Heart right ventricle (tissue), 16 donors: ENCODE data around the gene POLE. TPM values are rescaled to one million over a fixed set of nuclear protein-coding genes. Genes with fewer than 3 reads are reported as not detected.

Source experiments
- ATAC-seq, 8 donors: fragments of 200-7000 bp; cut with Tn5 transposase; one replicate each; pipeline ENCODE4 v1.9.1; 2020; ENCODE audit warnings: mild to moderate bottlenecking in 8 of 8, moderate library complexity in 8 of 8, moderate number of reproducible peaks in 1 of 8
- DNase-seq, 2 donors: peaks; one replicate each; pipeline ENCODE4 v3.0.0-alpha.2; 2020
- H3K27ac ChIP-seq, 10 donors: fragments of 200-600 bp; sonication (generic) in 2 of 10; one replicate each; pipeline versions ENCODE4 v1.5.0 to v1.8.0; 2020 to 2022; ENCODE audit warnings: mild to moderate bottlenecking in 3 of 10
- H3K27me3 ChIP-seq, 7 donors: fragments of 200-600 bp; one replicate each; pipeline ENCODE4 v1.8.0; 2021 to 2022; ENCODE audit warnings: mild to moderate bottlenecking in 2 of 7
- H3K36me3 ChIP-seq, 9 donors: fragments of 200-600 bp; sonication (generic) in 1 of 9; one replicate each; pipeline versions ENCODE4 v1.5.0 to v1.8.0; 2020 to 2022; ENCODE audit warnings: mild to moderate bottlenecking in 2 of 9
- H3K4me1 ChIP-seq, 9 donors: fragments of 200-600 bp; sonication (generic) in 1 of 9; one replicate each; pipeline versions ENCODE4 v1.5.0 to v1.8.0; 2020 to 2022; ENCODE audit warnings: mild to moderate bottlenecking in 4 of 9
- H3K4me3 ChIP-seq, 10 donors: fragments of 200-600 bp; sonication (generic) in 2 of 10; one replicate each; pipeline versions ENCODE4 v1.5.0 to v1.8.0; 2020 to 2022; ENCODE audit warnings: mild to moderate bottlenecking in 7 of 10, moderate library complexity in 2 of 10
- H3K9me3 ChIP-seq, 11 donors: fragments of 200-600 bp in 10 of 11; sonication (generic) in 2 of 11; one replicate each; pipeline versions ENCODE4 v1.5.0 to v1.8.0; 2013 to 2022; ENCODE audit warnings: mild to moderate bottlenecking in 2 of 11, control low read depth in 1 of 11, moderate library complexity in 1 of 11
- WGBS, 2 donors: extraction: QIAGEN DNeasy Blood & Tissue Kit; methylation state at CpG; one replicate each; pipeline ENCODE4 v1.1.7; 2013; ENCODE audit warnings: inconsistent platforms in 1 of 2; 5-methylcytosine and 5-hydroxymethylcytosine counted together
- intact Hi-C, 10 donors: fragments of 100-400 bp; cut with DNase I; formaldehyde crosslinking; loops; one replicate each; pipeline versions ENCODE4 v1.11.1 to v1.14.2; 2022
- polyA plus RNA-seq, 2 donors: library from polyadenylated mRNA; stranded (reverse); fragments of 200-250 nt; gene quantifications; one replicate each; pipeline ENCODE4 v1.2.3, GENCODE V29; 2013
- total RNA-seq, 10 donors: library from RNA; stranded (reverse); fragmentation: NEBNext Ultra II Directional in 3 of 10; extraction: Animal tissue kit (Norgen Biotek cat#: 25700) in 3 of 10; gene quantifications; one replicate each; pipeline versions ENCODE4 v1.2.1 to v1.2.4, GENCODE V29; 2021 to 2023
- TF ChIP-seq, protein P1 (sequence below), 9 donors: fragments of 200-600 bp; sonication (generic) in 2 of 9; IDR thresholded peaks; one replicate each; pipeline versions ENCODE4 v1.5.0 to v1.8.0; 2021 to 2022; ENCODE audit warnings: antibody characterized with exemption in 9 of 9, mild to moderate bottlenecking in 5 of 9, moderate library complexity in 1 of 9
- donor health status: Arrhythmogenic right ventricular cardiomyopathy.
- donor health status: ischemic (EF 13 %, LVEDD 7.1; RV severe dilation, severe dysfunction).
- donor health status: healthy with polysubstance abuse.
- donor health status: DM: no; HTN: yes; CAD: no.
- donor health status: DM: no; HTN: no; CAD: no.
- donor health status: ischemic (EF 25% LVEDD 6.9; RV normal size, moderate dysfunction).
- donor health status: ischemic (EF 25% LVEDD 5.7; RV mildly dilated, moderate dysfunction).
- donor health status: healthy.
- donor health status: DM: yes; HTN: yes; CAD: no.
- donor health status: Ischemic cardiomyopathy.
- donor health status: ischemic (EF 35%, LVEDD 5.7; RV mildly dilated, moderate dysfunction).
- donor health status: nonischemic (EF 11% LVEDD 7.7; RV severe dilation, severe dysfunction).
- donor health status: DM: yes; HTN: yes; CAD: no.
- donor health status: PGD.
- donor health status: ischemic (EF 29% LVEDD 5.4; RV normal size, mild dysfunction).
- donor health status: nonischemic (EF 23%, LVEDD 6.1; RV moderate dilation, normal function).

POLE gene
- total and polyA plus RNA-seq, 12 donors: 6.8 to 25.8 (median 9.9) TPM

- Histone ChIP-seq H3K9me3 (no peaks in the 10 kb centered on the region), H3K4me3 (no peak overlapping the region), H3K36me3 (peaks cover 0 to 73% (median 12%) of the 10 kb centered on the region in 9 donors), H3K4me1 (no peaks in the 10 kb centered on the region), H3K27me3 (no peaks in the 10 kb centered on the region), H3K27ac (no peak overlapping the region)
- WGBS, 2 donors: 76 to 85% methylated on average over 12 of the region's 12 CpGs
- intact Hi-C loops: no loop called here
- no peak for DNase-seq
- peak in 1 of 8 donors; percentile 56 for ATAC-seq
- TF ChIP-seq, protein P1, sequence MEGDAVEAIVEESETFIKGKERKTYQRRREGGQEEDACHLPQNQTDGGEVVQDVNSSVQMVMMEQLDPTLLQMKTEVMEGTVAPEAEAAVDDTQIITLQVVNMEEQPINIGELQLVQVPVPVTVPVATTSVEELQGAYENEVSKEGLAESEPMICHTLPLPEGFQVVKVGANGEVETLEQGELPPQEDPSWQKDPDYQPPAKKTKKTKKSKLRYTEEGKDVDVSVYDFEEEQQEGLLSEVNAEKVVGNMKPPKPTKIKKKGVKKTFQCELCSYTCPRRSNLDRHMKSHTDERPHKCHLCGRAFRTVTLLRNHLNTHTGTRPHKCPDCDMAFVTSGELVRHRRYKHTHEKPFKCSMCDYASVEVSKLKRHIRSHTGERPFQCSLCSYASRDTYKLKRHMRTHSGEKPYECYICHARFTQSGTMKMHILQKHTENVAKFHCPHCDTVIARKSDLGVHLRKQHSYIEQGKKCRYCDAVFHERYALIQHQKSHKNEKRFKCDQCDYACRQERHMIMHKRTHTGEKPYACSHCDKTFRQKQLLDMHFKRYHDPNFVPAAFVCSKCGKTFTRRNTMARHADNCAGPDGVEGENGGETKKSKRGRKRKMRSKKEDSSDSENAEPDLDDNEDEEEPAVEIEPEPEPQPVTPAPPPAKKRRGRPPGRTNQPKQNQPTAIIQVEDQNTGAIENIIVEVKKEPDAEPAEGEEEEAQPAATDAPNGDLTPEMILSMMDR (IDR thresholded peaks at IDR 0.05): no peak
Observed at GRCh38 chr12:132579744-132580143, 107.4 kb downstream of the POLE start.

DNA sequence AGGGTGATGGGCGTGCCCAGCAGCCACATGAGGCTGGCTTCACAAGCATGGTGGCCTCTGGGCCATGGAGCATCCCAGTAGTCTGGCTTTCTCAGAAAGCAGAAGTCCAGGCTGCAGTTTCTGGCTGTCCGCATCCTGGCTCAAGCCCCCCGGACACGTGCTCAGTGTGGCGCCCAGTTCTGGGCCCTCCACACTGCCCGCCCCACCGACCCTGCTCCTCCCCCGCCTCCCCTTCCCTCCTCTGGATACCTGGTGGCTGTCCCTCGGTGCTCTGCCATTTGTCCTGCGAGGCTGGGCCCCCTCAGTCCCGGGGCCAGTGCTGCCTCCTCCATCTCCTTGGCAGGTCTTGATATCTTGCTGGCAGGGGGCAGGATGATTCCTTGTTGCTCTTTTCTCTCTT is 108.3 kb downstream of the POLE start:
- DNase-seq (no peak), ATAC-seq (no peak)
- no peaks in the 10 kb centered on the region for H3K4me1 ChIP-seq
- 79 to 89% methylated on average over 11 of the region's 11 CpGs for WGBS, 2 donors
- no peak overlapping the region for H3K27ac ChIP-seq
- no peak overlapping the region for H3K4me3 ChIP-seq
- H3K27me3 ChIP-seq: no peaks in the 10 kb centered on the region
- intact Hi-C loops: no loop called here
- no peaks in the 10 kb centered on the region for H3K9me3 ChIP-seq
- TF ChIP-seq, protein P1 (IDR thresholded peaks at IDR 0.05): no peak
- peaks cover 4 to 73% (median 15%) of the 10 kb centered on the region in 9 donors for H3K36me3 ChIP-seq

DNA sequence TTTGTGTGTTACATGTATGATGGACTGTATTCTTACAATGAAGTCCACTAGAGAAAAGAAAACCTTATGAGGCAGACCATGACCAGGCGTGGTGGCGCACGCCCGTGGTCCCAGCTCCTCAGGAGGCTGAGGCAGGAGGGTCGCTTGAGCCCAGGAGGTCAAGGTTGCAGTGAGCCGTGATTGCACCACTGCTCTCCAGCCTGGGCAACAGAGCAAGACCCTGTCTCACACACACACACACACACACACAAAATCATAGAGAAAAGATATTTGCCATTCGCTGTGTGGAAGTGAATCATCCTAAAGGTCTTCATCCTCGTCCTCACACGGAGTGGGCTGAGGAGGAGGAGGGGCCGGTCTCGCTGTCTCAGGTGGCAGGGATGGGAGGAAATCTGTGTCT is 109.0 kb downstream of the POLE start:
- Histone ChIP-seq H3K9me3 (no peaks in the 10 kb centered on the region), H3K4me3 (no peak overlapping the region), H3K27me3 (no peaks in the 10 kb centered on the region), H3K36me3 (peaks cover 4 to 76% (median 15%) of the 10 kb centered on the region in 9 donors), H3K4me1 (no peaks in the 10 kb centered on the region), H3K27ac (no peak overlapping the region)
- DNase-seq (no peak), ATAC-seq (no peak)
- WGBS, 2 donors: 89 to 94% methylated on average over 11 of the region's 11 CpGs
- intact Hi-C loops: no loop called here
- TF ChIP-seq, protein P1 (IDR thresholded peaks at IDR 0.05): no peak

- H3K27ac ChIP-seq: no peak overlapping the region
- H3K36me3 ChIP-seq: peaks cover 4 to 82% (median 15%) of the 10 kb centered on the region in 9 donors
- WGBS, 2 donors: 91 to 93% methylated on average over 22 of the region's 22 CpGs
- peak in 1 of 8 donors; percentile 7 for ATAC-seq
- no peaks in the 10 kb centered on the region for H3K27me3 ChIP-seq
- no peaks in the 10 kb centered on the region for H3K9me3 ChIP-seq
- TF ChIP-seq, protein P1 (IDR thresholded peaks at IDR 0.05): no peak
- H3K4me3 ChIP-seq: no peak overlapping the region
- intact Hi-C loops: no loop called here
- H3K4me1 ChIP-seq: no peaks in the 10 kb centered on the region
- DNase-seq: no peak
Observed at GRCh38 chr12:132577191-132577920, 109.8 kb downstream of the POLE start.
